ENCODE results near the gene PLCXD1.
"Not testable (repeated sequence)": the region's sequence is repeated elsewhere in the genome, so short reads cannot be mapped to it uniquely, and the experiment has no call there.

Gene PLCXD1

DNA sequence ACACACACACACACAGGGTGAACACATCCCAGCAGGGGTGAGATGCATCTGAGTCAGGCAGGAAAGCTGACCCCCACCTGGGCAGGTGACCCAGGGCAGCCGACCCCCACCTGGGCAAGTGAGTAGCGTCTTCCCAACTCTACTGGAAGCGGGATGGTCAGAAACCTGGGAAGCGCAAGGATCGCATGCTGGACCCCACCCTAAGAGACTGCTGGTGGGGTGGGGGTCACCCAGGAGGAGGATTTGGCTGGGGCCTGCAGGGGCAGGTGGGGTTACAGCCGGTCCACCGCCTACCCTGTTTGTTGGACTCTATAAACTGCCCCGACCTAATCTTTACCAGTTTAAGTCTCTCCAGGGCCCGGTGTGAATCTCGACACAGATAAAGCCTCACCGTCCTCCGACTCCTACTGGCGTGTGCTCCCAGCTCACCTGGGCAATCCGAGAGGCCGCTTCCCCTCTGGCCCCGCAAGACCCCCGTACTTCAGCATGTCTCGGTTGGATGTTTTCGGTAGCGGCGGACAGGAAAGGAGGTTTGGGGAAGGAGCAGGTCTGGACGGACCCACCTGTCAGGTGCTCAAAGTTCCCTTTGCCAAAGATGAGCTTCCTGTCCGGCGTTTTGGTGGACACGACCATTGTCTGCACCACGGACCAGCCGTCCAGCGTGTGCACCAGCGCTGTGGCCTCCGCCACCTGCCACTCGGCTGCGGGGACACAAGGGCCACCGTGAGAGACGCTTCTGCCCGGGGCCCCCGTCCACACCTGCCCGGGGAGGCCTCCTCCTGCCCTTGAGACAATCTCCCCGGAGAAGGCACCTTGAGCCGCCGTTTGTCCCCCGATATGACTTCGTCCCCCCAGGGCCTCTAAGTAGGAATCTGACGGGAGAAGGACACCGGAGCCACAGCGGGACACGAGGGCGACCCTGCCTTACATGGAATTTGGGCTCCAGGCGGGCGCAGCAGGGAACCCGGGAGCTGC is 35.5 kb downstream of the PLCXD1 start:
- no peak overlapping the region for H3K27ac Mint-ChIP-seq
- H3K9me3 Mint-ChIP-seq: no peaks in the 10 kb centered on the region
- H3K4me1 Mint-ChIP-seq (ENCODE audit: low read depth): peaks cover 18% of the 10 kb centered on the region

DNA sequence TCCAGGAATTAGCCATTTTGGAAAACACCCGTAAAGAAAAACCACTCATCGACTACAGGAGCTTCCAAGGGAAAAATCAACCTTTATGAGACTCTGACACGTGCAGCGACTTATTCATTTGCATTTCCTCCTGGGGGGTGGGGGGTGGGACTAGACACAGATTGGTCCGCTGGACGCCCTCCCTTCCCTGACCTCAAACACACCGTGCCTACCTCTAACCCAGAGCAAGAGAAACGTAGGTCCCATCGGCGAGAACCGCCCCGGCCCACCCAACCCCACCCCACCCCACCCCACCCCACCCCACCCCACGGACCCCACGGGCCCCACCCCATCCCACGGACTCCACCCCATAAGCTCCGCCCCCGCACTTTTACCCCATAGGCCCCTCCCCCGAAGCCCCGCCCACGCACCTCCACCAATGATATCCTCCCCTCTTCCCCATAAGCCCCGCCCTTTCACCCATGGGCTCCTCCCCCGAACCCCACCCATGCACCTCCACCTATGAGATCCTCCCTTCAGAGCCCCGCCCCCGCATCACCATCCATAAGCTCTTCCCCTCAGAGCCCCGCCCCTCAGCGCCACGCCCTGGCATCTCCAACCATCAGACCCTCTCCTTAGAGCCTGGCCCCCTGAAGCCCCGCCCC is 36.4 kb downstream of the PLCXD1 start:
- peaks cover 18% of the 10 kb centered on the region for H3K4me1 Mint-ChIP-seq (ENCODE audit: low read depth)
- H3K4me3 Mint-ChIP-seq: peak overlapping the region; percentile 86
- no peaks in the 10 kb centered on the region for H3K27me3 Mint-ChIP-seq
- no peaks in the 10 kb centered on the region for H3K9me3 Mint-ChIP-seq
- H3K27ac Mint-ChIP-seq: peak overlapping the region; percentile 96
- H3K36me3 Mint-ChIP-seq (ENCODE audit: low read depth): peaks cover 7% of the 10 kb centered on the region

More for the DNA sequence above, 35.5 kb downstream of the PLCXD1 start:
- Mint-ChIP-seq H3K27me3 (no peaks in the 10 kb centered on the region), H3K36me3 (ENCODE audit: low read depth) (peaks cover 14% of the 10 kb centered on the region), H3K4me3 (peak overlapping the region; percentile 63)

DNA sequence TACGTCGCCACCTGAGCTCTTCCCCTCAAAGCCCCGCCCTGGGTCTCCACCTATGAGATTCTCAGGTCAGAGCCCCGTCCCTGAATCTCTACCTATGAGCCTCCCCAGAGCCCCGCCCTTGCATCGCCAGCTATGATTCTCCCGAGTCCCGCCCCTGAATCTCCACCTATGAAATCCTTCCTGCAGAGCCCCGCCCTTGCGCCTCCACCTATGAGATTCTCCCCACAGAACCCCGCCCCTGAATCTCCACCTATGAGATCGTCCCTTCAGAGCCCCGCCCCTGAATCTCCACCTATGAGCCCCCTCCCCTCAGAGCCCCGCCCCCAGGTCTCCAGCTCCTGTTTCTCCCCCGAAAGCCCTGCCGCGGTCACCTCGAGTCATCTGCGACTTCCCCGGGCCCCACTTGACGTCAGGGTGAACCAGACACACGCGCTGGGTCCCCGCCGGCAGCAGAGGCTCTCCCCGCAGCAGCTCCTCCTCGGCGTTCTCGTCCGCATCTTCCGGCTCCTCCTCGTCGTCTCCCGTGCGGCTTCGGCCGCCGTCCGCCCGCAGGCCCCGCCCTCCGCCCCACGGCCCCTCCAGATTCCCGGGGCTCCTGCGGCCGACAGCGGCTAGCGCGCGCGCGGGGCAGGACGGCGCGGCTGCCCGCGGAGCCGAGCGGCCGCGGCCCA is 37.0 kb downstream of the PLCXD1 start:
- Mint-ChIP-seq H3K27me3 (no peaks in the 10 kb centered on the region), H3K9me3 (no peaks in the 10 kb centered on the region)

DNA sequence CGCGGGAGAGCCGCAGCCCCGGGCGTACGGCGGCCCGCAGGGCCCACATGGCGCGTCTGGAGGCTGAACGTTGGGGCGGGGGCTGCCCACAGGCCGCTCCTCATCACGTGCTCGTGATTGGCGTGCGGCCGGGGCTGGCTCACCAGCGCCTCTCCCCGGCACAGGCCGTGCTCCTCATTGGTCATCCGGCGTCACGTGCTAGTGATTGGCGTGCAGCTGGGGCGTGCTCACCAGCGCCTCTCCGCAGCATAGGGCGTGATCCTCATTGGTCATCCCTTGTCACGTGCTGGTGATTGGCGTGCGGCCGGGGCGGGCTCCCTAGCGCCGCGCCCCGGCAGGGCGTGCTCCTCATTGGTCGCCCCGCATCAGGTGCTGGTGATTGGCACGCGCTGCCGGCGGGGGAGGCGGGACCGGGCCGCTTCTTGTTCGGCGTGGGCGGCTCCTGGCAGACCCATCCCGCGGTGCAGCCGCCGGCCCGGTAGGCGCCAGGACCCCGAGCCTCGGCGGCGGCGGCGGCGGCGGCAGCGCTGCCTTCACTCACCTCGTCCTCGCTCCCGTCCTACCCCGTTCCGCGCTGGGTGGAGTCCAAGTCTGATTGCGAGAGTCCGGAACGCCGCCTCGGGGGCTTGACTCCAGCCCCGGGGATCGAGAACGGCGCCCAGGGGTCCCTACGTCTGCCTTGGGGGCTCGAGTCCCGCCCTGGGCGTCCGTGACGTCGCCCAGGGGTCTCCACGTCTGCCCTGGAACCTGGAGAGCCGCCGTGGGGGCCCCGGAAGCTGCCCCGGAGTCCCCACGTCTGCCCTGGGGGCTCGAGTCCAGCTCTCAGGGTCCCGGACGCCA is 37.8 kb downstream of the PLCXD1 start, which contains the start of gene GTPBP6:
TSS of gene GTPBP6 (minus strand) at position 58 of the 840 bp plus-strand sequence. CDS start at position 49, 9 bp downstream.
- H3K9me3 Mint-ChIP-seq: no peaks in the 10 kb centered on the region
- H3K4me1 Mint-ChIP-seq (ENCODE audit: low read depth): peaks cover 29% of the 10 kb centered on the region
- peak within 1 kb of the TSS; percentile 86 for H3K4me3 Mint-ChIP-seq
- H3K27ac Mint-ChIP-seq: peak within 1 kb of the TSS; percentile 96
- no peaks in the 10 kb centered on the region for H3K27me3 Mint-ChIP-seq
- H3K36me3 Mint-ChIP-seq (ENCODE audit: low read depth): no peaks in the 10 kb centered on the region

More for the DNA sequence above, 37.0 kb downstream of the PLCXD1 start:
- H3K4me3 Mint-ChIP-seq: peak overlapping the region; percentile 86
- H3K27ac Mint-ChIP-seq: peak overlapping the region; percentile 96
- H3K36me3 Mint-ChIP-seq (ENCODE audit: low read depth): peaks cover 7% of the 10 kb centered on the region
- peaks cover 22% of the 10 kb centered on the region for H3K4me1 Mint-ChIP-seq (ENCODE audit: low read depth)

DNA sequence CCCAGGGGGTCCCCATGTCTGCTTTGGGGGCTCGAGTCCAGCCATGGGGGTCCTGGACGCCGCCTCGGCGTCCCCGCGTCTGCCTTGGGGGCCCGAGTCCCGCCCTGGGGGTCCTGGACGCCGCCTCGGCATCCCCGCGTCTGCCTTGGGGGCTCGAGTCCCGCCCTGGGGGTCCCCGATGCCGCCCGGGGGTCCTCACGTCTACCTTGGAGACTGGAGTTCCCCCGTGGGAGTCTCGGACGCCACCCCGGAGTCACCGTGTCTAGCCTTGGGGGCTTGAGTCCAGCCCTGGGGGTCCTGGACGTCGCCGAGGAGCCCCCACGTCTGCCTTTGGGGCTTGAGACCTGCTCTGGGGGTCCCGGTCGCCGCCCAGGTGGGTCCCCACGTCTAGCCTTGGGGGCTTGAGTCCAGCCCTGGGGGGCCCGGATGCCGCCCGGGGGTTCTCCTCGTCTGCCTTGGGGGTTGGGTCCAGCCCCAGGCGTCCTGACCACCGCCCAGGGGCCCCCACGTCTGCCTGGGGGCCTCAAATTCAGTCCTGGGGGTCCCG is 38.5 kb downstream of the PLCXD1 start:
- Mint-ChIP-seq H3K36me3 (ENCODE audit: low read depth) (no peaks in the 10 kb centered on the region), H3K4me1 (ENCODE audit: low read depth) (peaks cover 33% of the 10 kb centered on the region), H3K27me3 (no peaks in the 10 kb centered on the region), H3K4me3 (peak overlapping the region; percentile 84), H3K9me3 (no peaks in the 10 kb centered on the region), H3K27ac (peak overlapping the region; percentile 70)

DNA sequence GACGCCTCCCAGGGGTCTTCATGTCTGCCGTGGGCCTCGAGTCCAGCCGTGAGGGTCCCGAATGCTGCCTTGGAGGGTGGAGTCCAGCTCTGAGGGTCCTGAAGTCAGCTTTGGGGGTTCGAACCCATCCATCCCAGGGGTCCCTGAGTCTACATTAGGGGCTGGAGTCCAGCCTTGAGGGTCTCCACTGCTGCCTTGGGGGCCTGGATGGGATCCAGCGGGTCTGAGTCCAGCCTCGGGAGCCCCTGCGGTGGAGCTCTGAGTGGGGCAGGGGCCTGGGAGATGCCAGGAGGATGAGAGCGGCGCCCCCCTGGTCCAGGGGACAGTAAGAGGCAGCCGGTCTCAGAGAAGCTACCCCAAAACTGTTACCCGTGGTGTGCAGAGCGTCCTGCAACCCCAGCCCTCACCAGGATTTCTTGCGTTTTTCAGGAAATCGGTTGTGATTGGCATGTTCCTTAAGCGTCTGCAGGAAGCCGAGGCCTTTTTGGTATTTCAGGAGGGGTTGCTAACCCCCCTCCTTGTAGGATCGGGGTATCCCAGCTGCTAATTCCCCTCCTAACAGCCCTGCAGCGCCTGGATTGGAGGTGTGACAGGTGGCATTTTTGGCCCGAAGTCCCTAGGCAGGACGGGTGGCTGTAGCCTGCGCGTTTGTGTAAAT is 39.1 kb downstream of the PLCXD1 start:
- H3K36me3 Mint-ChIP-seq (ENCODE audit: low read depth): no peaks in the 10 kb centered on the region
- H3K4me1 Mint-ChIP-seq (ENCODE audit: low read depth): peaks cover 36% of the 10 kb centered on the region
- peak overlapping the region; percentile 70 for H3K27ac Mint-ChIP-seq
- peak overlapping the region; percentile 84 for H3K4me3 Mint-ChIP-seq
- no peaks in the 10 kb centered on the region for H3K27me3 Mint-ChIP-seq
- no peaks in the 10 kb centered on the region for H3K9me3 Mint-ChIP-seq

DNA sequence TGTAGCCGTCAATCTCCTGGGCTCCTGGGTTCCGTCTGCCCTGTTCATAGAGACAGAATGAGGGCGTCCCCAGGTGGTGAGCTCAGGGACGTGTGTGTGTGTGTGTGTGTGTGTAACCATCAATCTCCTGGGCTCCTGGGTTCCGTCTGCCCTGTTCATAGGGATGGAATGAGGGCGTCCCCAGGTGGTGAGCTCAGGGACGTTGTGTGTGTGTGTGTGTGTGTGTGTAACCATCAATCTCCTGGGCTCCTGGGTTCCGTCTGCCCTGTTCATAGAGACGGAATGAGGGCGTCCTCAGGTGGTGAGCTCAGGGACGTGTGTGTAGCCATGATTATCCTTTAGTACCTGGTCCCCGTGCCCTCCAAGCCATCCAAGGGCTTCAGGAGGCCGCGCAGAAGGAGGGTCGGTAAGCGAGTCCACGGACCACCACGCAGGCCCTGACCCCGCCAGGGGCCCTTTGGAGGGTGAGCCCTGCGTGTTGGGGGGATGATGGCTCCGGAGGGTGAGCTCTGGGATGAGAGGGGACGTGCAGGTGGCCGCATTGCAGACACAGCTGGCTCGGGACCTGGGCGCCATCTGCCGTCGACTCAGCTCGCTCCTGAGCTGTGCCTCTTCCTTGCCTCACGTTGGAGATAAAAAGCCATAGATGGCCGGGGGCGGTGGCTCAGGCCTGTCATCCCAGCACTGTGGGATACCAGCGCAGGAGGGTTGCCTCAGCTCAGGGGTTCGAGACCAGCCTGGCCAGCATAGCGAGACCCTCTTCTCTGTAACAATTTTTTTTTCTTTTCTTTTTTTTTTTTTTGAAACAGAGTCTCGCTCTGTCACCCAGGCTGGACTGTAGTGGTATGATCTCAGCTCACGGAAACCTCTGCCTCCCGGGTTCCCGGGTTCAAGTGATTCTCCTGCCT is 42.8 kb downstream of the PLCXD1 start:
- Mint-ChIP-seq H3K4me1 (ENCODE audit: low read depth) (peaks cover 25% of the 10 kb centered on the region), H3K27ac (no peak overlapping the region), H3K36me3 (ENCODE audit: low read depth) (no peaks in the 10 kb centered on the region), H3K9me3 (no peaks in the 10 kb centered on the region), H3K4me3 (no peak overlapping the region), H3K27me3 (no peaks in the 10 kb centered on the region)

DNA sequence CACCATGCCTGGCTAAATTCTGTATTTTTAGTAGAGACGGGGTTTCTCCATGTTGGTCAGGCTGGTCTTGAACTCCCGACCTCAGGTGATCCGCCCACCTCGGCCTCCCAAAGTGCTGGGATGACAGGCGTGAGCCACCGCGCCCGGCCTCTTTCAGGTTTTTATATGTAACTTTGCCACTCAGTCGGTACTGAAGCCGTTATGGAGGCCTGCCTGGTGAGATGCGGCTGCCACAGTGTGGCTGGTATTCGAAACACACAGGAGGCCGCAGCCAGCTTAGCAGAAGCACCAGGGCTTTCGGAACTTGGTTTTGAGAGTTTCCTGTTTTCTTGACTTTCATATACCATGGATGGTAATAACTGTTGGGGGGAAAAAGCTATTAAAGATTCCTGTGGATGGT is 43.5 kb downstream of the PLCXD1 start:
- H3K9me3 Mint-ChIP-seq; H3K27me3 Mint-ChIP-seq; H3K36me3 Mint-ChIP-seq (ENCODE audit: low read depth); H3K4me3 Mint-ChIP-seq; H3K27ac Mint-ChIP-seq: not testable (repeated sequence)
- peaks cover 25% of the 10 kb centered on the region for H3K4me1 Mint-ChIP-seq (ENCODE audit: low read depth)

DNA sequence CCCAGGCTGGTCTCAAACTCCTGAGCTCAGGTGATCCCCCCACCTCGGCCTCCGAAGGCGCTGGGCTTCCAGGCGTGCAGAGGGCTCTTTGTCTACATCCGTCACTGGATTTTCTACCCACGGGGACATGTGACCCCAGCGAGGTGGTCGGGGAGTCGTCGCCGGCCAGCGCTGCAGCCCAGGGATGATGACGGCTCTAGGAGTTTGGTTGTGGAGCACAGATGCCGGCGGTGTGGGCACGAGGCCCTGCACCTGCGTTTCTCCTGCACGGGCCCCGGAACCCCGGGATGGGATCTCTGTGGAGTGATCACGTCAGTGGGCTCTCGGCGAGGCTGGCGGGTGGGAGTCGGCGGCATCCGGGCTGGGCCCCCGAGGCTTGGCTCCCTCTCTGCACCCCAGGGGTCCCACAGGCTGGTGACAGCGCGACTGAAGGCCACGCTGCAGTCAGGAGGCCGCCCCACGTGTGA is 46.5 kb downstream of the PLCXD1 start:
- no peaks in the 10 kb centered on the region for H3K36me3 Mint-ChIP-seq (ENCODE audit: low read depth)
- H3K27ac Mint-ChIP-seq: no peak overlapping the region
- no peak overlapping the region for H3K4me3 Mint-ChIP-seq
- peaks cover 18% of the 10 kb centered on the region for H3K4me1 Mint-ChIP-seq (ENCODE audit: low read depth)
- H3K9me3 Mint-ChIP-seq: no peaks in the 10 kb centered on the region
- no peaks in the 10 kb centered on the region for H3K27me3 Mint-ChIP-seq

DNA sequence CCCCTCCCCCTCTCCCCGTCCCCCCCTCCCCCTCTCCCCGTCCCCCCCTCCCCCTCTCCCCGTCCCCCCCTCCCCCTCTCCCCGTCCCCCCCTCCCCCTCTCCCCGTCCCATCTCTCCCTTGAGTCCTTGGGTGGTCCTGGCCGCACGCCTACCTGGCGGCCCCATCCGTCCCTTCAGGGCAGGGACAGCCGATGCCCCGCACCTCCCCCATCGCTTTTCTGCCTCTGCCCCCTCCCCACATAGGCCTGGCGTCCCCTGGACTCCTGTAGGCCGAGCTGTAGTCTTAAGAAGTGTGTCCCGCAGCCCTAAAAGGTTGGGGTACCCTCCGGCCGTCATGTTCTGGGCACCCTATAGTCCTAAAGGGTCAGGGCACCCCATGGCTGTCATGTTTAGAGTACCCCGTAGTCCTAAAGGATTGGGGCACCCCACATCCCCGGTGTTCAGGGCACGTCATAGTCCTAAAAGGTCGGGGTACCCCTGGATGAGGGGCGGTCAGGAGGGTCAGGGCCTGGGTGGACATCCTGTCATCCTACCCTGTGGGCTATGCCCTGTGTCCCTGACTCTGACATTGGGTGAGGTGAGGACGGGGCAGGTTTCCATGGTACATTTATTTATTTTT is 48.2 kb downstream of the PLCXD1 start:
- H3K27ac Mint-ChIP-seq: no peak overlapping the region
- H3K9me3 Mint-ChIP-seq: no peaks in the 10 kb centered on the region
- H3K4me3 Mint-ChIP-seq: no peak overlapping the region
- no peaks in the 10 kb centered on the region for H3K36me3 Mint-ChIP-seq (ENCODE audit: low read depth)
- peaks cover 4% of the 10 kb centered on the region for H3K4me1 Mint-ChIP-seq (ENCODE audit: low read depth)
- H3K27me3 Mint-ChIP-seq: no peaks in the 10 kb centered on the region

DNA sequence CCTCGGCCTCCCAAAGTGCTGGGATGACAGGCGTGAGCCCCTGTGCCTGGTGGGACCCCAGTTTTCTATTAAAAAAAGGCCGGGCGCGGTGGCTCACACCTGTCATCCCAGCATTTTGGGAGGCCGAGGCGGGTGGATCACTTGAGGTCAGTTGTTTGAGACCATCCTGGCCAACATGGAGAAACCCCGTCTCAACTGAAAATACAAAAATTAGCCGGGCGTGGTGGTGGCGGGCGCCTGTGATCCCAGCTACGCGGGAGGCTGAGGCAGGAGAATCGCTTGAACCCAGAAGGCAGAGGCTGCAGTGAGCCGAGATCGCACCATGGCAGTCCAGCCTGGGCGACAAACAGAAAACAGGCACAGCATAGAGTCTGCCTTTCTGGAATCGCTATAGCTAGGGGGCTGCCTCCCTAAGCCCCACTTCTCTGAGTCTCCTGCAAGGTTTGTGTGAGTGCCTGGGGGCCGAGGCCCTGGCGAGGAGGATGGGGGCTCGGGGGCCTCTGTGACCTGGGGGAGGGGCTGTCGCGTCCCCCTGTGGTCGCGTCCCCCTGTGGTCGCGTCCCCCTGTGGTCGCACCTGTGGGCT is 49.1 kb downstream of the PLCXD1 start:
- H3K27ac Mint-ChIP-seq; H3K27me3 Mint-ChIP-seq; H3K4me1 Mint-ChIP-seq (ENCODE audit: low read depth); H3K36me3 Mint-ChIP-seq (ENCODE audit: low read depth); H3K4me3 Mint-ChIP-seq; H3K9me3 Mint-ChIP-seq: not testable (repeated sequence)

DNA sequence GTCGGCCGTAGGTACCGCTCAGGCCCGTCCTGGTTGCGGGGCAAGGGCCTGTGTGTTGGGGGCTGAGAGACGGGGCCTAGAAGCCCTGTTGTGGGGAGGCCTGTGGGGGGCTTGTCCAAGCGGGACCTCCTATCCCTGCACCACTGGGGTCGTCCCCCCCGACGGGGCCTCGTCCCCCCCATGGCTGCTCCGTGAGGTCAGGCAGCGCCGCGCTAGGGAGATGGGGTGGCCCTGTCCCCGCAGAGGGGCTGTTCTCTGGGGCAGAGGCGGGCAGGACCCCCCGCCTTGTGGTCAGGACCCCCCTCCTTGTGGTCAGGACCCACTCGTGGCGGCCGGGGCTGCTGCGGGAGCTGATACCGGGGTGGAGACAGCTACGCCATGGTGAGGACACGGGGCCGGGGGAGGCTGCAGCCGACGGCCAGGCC is 49.6 kb downstream of the PLCXD1 start:
- no peaks in the 10 kb centered on the region for H3K27me3 Mint-ChIP-seq
- H3K4me3 Mint-ChIP-seq: no peak overlapping the region
- no peaks in the 10 kb centered on the region for H3K4me1 Mint-ChIP-seq (ENCODE audit: low read depth)
- H3K36me3 Mint-ChIP-seq (ENCODE audit: low read depth): no peaks in the 10 kb centered on the region
- no peaks in the 10 kb centered on the region for H3K9me3 Mint-ChIP-seq
- no peak overlapping the region for H3K27ac Mint-ChIP-seq
